GM19467 (cell line): Measurements from ENCODE around the gene ZNF778.
"Not testable (repeated sequence)": the region's sequence is repeated elsewhere in the genome, so short reads cannot be mapped to it uniquely, and the experiment has no call there.

Source experiments
- ATAC-seq: cut with Tn5 transposase; IDR thresholded peaks from one replicate; pipeline ENCODE4 v1.9.1; 2021; ENCODE audit warnings: mild to moderate bottlenecking, moderate library complexity; ENCODE audit not compliant: unreplicated experiment

Gene ZNF778

GRCh38 chr16:89253548-89254287 lies 36.2 kb downstream of the ZNF778 start:
- no peak for ATAC-seq

GRCh38 chr16:89256651-89257254 lies 39.2 kb downstream of the ZNF778 start:
- no peak for ATAC-seq

GRCh38 chr16:89257281-89257731 lies 39.8 kb downstream of the ZNF778 start:
- no peak for ATAC-seq

DNA sequence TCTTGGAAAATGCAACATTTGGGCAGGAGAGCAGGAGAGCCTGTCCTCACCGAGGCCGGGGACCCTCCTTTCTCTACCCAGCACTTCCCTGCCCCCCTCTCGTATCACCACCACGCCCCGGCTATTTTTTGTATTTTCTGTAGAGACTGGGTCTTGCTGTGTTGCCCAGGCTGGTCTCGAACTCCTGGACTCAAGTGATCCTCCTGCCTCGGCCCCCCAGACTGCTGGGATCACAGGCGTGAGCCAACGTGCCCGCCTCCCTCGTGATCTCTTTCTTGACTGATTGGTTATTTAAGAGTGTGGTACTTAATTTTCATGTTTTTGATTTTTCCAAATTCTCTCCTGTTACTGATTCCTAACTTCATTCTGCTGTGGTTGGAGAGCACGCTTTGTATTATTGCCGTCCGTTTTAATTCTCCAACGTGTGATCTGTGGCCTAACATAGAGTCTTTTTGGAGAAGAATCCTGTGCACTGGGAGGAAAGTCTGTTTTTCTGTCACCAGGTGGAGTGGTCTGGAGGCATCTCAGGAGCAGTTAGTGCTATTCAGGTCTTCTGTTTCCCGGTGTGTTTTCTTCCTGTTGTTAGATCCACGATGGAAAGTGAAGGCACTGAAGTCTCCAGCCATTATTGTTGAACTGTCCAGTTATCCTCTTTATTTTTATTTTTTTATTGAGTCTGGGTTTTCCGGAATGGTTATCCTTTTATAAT lies 40.4 kb downstream of the ZNF778 start:
- no peak for ATAC-seq

DNA sequence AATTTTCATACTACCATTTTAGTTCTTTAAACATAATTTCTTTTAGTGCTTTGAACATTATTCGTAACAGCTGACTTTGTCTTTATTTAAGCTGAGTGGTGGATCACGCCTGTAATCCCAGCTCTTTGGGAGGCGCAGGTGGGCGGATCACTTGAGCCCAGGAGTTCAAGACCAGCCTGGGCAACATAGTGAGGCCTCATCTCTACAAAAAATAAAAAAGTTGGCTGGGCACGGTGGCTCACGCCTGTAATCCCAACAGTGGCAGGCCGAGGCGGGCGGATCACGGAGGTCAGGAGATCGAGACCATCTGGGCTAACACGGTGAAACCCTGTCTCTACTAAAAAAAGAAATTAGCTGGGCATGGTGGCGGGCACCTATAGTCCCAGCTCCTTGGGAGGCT lies 42.4 kb downstream of the ZNF778 start:
- not testable (repeated sequence) for ATAC-seq

- ATAC-seq, result no peak
These were observed 44.4 kb downstream of the ZNF778 start for GRCh38 chr16:89261691-89262563.

- ATAC-seq, result no peak
These were observed 47.5 kb downstream of the ZNF778 start for GRCh38 chr16:89264800-89265550.

DNA sequence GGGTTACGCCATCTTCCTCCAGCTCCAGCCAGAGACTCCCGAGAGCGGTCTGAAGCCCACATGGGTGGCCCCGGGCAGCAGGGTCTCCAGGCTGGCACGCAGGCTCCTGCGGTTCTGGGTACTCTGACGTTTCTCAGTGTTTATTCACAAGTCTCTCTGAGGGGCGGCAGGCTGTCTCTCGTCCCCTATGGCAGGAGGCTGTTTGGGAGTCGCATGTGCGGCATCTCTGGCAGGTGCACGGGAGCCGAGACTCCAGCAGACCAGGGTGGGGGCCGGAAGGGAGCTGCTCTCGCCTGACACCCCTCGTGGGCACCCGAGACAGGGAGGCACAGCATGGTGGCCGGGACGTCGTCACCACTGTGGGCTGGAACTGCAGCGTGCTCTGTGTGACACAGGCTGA lies 48.1 kb downstream of the ZNF778 start:
- no peak for ATAC-seq

GRCh38 chr16:89266521-89267134 lies 49.1 kb downstream of the ZNF778 start:
- ATAC-seq, result no peak

DNA sequence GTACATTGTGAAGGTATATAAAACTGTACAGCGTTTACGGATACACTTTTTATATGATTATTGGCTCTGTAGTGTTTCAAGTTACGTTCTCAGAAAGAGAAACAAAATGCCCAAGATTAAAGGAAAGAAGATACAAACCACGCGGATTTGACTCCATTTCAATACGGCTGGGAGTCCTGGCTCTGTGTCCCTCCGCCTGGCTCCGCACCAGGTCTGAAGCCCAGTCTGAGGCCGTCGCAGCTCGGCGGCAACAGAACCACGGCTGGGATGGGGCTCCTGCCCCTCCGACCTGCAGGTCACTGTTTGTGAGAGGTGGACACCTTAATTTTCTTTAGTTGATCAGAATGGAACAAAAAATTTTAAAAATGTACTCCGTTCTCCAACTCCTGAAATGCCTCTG lies 50.2 kb downstream of the ZNF778 start:
- ATAC-seq, result not testable (repeated sequence)

DNA sequence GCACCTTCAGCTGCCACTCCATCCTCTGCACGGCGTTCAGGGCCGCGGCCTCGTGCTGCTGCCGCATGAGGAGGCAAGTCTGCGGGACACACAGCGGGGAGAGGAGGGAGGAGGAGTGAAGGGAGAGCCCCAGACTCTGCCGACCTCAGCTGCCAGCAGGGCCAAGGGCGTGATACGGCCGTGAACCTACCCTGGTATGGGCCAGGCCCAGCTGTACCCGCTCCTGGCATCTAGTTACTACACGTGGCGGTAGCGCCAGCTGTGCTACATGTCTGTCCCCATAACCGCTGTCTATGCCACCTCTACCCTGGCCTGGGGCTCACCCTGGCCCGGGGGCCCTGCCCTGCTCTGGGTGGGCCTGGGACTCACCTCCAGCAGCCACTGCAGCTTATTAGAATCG lies 51.1 kb downstream of the ZNF778 start:
- no peak for ATAC-seq

- ATAC-seq, result no peak
These were observed 51.7 kb downstream of the ZNF778 start for GRCh38 chr16:89268987-89269735.

DNA sequence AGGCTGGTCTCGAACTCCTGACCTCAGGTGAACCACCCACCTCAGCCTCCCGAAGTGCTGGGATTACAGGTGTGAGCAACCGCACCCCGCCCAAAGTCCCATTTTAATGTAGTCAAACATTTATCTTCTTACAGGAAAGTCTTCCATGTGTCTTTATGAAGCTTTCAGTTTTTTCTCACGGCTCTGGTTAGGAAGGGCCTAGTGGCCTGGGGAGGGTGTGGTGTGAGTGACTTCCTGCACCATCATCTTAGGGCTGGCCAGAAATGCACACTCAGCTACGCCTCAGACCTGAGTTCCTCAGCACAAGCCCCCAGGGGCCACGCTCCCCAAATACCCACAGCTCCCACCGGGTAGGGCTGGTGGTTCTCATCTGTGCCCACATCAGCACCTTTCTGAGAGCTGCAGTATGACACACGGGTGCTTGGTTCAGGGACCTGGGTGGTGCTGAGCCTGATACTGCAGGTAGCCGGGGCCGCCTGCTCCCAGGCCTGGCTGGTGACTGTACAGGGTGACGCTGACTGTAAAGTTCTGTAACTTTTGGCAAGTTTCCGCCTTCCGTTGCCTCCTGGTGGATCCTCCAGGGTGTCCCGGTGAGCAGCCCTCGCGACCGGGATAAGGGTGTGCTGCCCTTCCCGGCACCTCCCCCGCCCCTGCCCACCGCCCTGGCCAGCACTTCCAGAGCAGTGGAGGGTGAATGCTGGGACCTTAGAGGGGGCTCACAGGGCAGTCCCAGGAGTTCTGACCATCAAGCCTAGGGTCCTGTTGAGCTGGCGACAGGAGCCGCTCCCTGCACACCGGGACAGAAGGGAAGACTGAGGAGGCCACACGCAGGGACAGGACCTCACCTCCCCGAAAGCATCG lies 52.5 kb downstream of the ZNF778 start:
- no peak for ATAC-seq

GRCh38 chr16:89270666-89271345 lies 53.3 kb downstream of the ZNF778 start:
- no peak for ATAC-seq

DNA sequence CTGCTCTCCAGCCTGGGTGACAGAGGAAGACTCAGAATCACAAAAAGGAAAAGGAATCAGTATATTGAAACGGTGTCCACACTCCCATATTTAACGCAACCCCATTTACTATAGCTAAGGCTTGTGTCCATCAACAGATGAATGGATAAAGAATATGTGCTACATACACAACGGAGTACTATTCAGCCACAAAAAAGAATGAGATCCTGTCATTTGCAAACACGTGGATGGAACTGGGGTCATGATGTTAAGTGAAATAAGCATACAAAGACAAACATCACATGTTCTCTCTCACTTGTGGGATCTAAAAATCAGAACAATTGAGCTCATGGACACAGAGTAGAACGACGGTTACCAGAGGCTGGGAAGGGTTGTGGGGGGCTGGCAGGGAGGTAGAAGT lies 55.1 kb downstream of the ZNF778 start:
- no peak for ATAC-seq

DNA sequence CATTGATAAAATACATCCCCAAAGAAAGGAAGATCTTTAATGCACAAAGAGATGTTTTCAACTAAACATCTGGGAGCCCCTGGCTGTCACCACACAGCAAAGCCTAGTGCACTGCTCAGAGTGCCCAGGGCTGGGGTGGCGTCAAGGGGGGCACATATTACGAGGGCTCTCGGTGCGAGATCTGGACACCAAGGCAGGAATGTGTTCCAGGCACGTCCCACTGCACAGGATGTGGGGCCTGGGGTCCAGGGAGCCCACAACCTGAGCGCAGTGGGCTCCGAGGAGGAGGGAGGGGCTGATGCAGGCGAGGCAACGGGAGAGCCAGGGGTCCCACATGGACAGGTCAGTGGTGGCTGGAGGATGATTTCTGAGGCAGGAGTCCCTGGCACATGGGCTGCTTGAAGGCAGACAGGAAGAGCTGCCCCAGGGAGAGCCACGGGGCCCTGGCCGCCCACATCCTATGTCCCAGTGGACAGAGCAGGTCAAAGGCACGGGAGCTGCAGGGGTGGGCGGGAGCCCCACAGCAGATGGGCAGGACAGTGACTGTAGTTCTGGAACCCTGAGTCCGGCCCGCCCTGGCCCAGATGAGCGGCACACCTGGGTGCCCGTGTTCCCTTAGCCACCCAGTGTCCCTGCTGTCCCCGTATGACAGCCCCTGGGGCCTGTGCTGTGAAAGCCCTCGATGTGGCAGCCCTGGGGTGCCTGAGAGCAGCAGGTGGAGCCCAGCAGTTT lies 56.4 kb downstream of the ZNF778 start:
- ATAC-seq, result no peak
